ENCODE results near the gene CCNI. TPM values are rescaled to one million over a fixed set of nuclear protein-coding genes. Genes with fewer than 3 reads are reported as not detected.

Gene CCNI
- total RNA-seq, 2 donors from 2014 or later = 92.6 to 185 TPM

DNA sequence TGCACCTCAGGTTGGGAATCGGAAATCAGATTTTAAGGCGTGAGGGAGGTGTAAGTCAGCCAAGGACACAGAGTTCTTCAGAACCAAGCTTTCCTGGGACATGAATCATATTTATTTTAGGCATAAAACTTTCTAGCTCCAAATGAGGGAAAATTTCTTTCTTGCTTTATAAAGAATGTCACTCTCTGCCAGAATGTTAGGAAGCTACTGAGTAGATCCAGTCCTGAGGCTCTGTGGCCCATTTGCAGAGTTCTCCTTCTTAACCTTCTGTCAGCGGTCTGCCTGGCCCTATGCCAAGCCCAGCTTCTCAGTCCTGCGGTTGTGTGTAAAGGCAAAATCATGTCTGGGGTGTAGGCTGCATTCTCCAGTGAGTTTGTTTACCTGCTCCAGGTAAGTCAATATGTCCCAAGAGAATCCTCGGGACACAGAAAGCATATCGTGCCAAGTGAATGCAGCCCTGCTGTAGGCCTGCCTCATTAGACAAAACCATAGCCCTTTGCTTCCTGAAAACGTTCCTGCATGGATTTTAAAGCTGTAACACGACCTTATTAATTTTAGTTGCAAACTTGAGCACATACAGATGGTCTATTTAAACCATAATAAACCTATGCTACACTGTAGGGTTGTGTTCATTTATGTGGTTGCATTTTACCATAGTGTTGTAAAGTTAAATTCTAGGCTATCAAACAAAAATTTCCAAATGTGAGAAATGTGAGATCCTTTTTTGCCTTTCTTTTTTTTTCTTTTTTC lies 29.2 kb upstream of the CCNI start:
- intact Hi-C loops (cut with DNase I) = no loop called here
- WGBS, 2 donors = 11 to 16% methylated on average over 8 of the region's 8 CpGs
- ATAC-seq (peak; percentile 70), DNase-seq (peak; percentile 65 to 75 (median 72))
- no peaks in the 10 kb centered on the region for H3K9me3 ChIP-seq
- peaks cover 13% of the 10 kb centered on the region for H3K4me1 ChIP-seq
- H3K36me3 ChIP-seq (replicated peaks in 1 of 2; ENCODE audit: insufficient read depth in 1 of 2, low read depth in 2 of 2) = no peaks in the 10 kb centered on the region
- H3K4me3 ChIP-seq = no peak overlapping the region
- TF ChIP-seq POLR2A (IDR thresholded peaks at IDR 0.05) = no peak
- TF ChIP-seq, protein P1, sequence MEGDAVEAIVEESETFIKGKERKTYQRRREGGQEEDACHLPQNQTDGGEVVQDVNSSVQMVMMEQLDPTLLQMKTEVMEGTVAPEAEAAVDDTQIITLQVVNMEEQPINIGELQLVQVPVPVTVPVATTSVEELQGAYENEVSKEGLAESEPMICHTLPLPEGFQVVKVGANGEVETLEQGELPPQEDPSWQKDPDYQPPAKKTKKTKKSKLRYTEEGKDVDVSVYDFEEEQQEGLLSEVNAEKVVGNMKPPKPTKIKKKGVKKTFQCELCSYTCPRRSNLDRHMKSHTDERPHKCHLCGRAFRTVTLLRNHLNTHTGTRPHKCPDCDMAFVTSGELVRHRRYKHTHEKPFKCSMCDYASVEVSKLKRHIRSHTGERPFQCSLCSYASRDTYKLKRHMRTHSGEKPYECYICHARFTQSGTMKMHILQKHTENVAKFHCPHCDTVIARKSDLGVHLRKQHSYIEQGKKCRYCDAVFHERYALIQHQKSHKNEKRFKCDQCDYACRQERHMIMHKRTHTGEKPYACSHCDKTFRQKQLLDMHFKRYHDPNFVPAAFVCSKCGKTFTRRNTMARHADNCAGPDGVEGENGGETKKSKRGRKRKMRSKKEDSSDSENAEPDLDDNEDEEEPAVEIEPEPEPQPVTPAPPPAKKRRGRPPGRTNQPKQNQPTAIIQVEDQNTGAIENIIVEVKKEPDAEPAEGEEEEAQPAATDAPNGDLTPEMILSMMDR (IDR thresholded peaks at IDR 0.05) = no peak
- H3K27me3 ChIP-seq = no peaks in the 10 kb centered on the region
- peak overlapping the region in 3 of 4 donors; percentile 32 to 44 (median 36) for H3K27ac ChIP-seq

DNA sequence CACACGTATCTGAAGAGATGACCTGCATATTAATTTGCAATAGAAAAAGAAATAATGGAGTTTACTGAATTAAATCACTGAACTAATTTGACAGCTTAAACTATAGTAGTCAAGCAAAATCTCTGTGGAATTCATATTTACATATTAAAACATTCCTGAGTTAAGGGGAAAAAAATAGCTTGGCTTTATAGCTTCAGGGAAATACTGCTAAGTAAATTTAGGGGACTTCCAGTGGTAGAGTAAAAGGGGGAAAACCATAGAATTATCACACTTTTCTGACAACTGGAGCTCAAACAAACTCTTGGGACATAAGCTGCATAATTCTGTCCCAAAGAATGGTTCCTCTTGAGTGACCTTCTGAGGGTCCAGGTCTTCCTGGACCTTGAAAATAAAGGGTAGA lies 28.6 kb upstream of the CCNI start:
- peak overlapping the region in 2 of 4 donors; percentile 32 to 44 for H3K27ac ChIP-seq
- H3K4me1 ChIP-seq = peaks cover 13% of the 10 kb centered on the region
- no peak overlapping the region for H3K4me3 ChIP-seq
- ATAC-seq (no peak), DNase-seq (no peak)
- H3K9me3 ChIP-seq = no peaks in the 10 kb centered on the region
- H3K36me3 ChIP-seq (replicated peaks in 1 of 2; ENCODE audit: insufficient read depth in 1 of 2, low read depth in 2 of 2) = no peaks in the 10 kb centered on the region
- intact Hi-C loops (cut with DNase I) = no loop called here
- no peak for TF ChIP-seq POLR2A (IDR thresholded peaks at IDR 0.05)
- WGBS, 2 donors = 81 to 94% methylated on average over 1 of the region's 1 CpG
- H3K27me3 ChIP-seq = no peaks in the 10 kb centered on the region

DNA sequence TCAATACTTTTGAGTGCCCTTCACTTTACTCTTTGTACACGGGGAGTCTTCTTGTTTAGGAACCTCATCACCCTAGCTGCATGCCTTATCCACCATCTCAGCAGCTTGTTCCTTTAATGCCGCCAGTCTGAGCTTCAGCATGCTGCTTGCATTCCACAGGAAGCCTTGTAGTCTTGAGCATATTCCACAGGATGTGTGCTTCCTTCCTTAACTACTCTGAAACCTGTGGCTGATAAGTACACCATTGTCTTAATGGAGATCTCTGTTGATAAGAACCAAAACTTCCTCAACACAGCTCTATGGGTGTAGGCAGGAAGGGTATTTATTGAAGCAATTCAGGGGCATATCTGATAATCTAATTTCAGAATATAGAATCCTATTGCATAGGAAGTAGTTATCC lies 24.4 kb upstream of the CCNI start:
- no peaks in the 10 kb centered on the region for H3K36me3 ChIP-seq (replicated peaks in 1 of 2; ENCODE audit: insufficient read depth in 1 of 2, low read depth in 2 of 2)
- DNase-seq = no peak
- intact Hi-C loops (cut with DNase I) = no loop called here
- WGBS, 2 donors = 62 to 65% methylated on average over 2 of the region's 2 CpGs
- peaks cover 9% of the 10 kb centered on the region for H3K4me1 ChIP-seq
- TF ChIP-seq POLR2A (IDR thresholded peaks at IDR 0.05) = no peak
- TF ChIP-seq, protein P1 (IDR thresholded peaks at IDR 0.05) = no peak
- H3K4me3 ChIP-seq = no peak overlapping the region
- peak; percentile 29 for ATAC-seq
- no peaks in the 10 kb centered on the region for H3K9me3 ChIP-seq
- H3K27me3 ChIP-seq = no peaks in the 10 kb centered on the region
- no peak overlapping the region for H3K27ac ChIP-seq

DNA sequence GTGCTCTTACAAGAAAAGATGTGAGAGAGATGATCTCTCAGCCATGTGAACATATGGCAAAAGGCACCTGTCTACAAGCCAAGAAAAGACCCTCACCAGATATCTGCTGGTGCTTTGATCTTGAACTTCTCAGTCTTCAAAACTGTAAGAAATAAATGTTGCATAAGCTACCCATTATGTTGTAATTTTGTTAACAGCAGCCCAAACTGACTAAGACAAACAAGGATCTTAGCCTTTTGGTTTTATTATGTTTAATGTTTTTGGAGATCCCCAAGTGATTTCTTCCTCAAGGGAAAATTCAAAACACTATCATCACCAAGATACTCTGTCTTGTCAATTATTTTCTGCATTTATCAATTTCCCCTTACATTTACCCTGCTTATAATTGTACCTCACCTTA lies 21.8 kb upstream of the CCNI start:
- intact Hi-C loops (cut with DNase I) = no loop called here
- ATAC-seq = no peak
- TF ChIP-seq POLR2A (IDR thresholded peaks at IDR 0.05) = no peak
- TF ChIP-seq, protein P1 (IDR thresholded peaks at IDR 0.05) = no peak

DNA sequence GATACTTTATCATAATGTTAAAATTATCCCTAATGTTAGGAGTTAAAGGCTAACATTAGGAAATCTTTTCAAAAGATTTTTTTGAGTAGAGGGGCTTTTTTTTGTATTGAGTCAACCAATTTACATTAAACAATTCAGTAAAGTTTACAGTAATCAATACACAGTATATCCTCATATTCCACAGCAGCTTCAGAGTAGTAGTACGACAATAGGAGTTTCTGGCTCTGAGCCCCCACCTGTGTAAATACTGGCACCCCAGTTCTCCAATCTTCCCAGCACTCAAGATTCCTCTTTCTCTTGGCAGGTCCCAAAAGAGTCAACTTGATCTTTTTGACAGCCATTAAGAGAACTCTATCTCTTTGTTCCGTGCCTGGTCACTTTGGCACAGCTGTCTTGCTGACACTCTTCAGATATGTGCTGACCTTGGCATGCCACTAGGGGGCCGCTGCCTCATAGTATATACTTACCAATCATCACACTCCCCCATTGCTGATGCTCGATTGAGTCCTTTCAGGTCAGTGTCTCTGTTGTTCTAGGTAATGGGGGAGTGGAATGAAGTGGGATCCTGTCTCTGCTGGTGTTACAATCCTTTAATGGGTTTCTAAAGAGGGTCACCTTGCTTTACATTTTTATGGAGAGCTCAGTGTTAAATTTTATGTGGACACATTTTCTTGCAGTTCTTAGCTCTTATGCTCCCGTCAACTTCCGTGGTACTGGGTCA lies 19.5 kb upstream of the CCNI start:
- H3K27me3 ChIP-seq = no peaks in the 10 kb centered on the region
- ATAC-seq (peak; percentile 91), DNase-seq (peak; percentile 79 to 88 (median 84))
- no peak overlapping the region for H3K4me3 ChIP-seq
- WGBS, 2 donors = 18 to 21% methylated on average over 6 of the region's 6 CpGs
- no peak for TF ChIP-seq POLR2A (IDR thresholded peaks at IDR 0.05)
- TF ChIP-seq, protein P1 (IDR thresholded peaks at IDR 0.05) = peak; percentile 68 to 80 (median 72)
- intact Hi-C loops (cut with DNase I) = no loop called here
- no peaks in the 10 kb centered on the region for H3K4me1 ChIP-seq
- no peaks in the 10 kb centered on the region for H3K9me3 ChIP-seq
- H3K36me3 ChIP-seq (replicated peaks in 1 of 2; ENCODE audit: insufficient read depth in 1 of 2, low read depth in 2 of 2) = no peaks in the 10 kb centered on the region
- H3K27ac ChIP-seq = no peak overlapping the region

More for the DNA sequence above, 21.8 kb upstream of the CCNI start:
- Histone ChIP-seq H3K36me3 (replicated peaks in 1 of 2; ENCODE audit: insufficient read depth in 1 of 2, low read depth in 2 of 2) (no peaks in the 10 kb centered on the region), H3K9me3 (no peaks in the 10 kb centered on the region), H3K27ac (no peak overlapping the region), H3K27me3 (no peaks in the 10 kb centered on the region), H3K4me3 (no peak overlapping the region), H3K4me1 (no peaks in the 10 kb centered on the region)
- no peak for DNase-seq
